OCI-LY1 (cell line): ENCODE results near the gene ME3.

Experiments
- H2AFZ ChIP-seq: fragments of 200-600 bp; sonication (generic), shearing (Covaris generic); 2 replicates; pipeline ENCODE4 v1.6.0; 2014; ENCODE audit warnings: antibody characterized with exemption, mild to moderate bottlenecking, low read length
- H3F3A ChIP-seq: fragments of 200-600 bp; sonication (generic), shearing (Covaris generic); 2 replicates; pipeline ENCODE4 v1.6.0; 2014; ENCODE audit warnings: mild to moderate bottlenecking, antibody characterized with exemption, low read length, moderate library complexity; ENCODE audit not compliant: insufficient read depth
- H3K27ac ChIP-seq: fragments of 200-600 bp; sonication (generic); 2 replicates; pipeline ENCODE4 v1.5.1; 2014; ENCODE audit warnings: low read length, mixed run types, mild to moderate bottlenecking, low read depth; ENCODE audit not compliant: poor library complexity, severe bottlenecking
- H3K27me3 ChIP-seq: fragments of 200-600 bp; sonication (generic); 2 replicates; pipeline ENCODE4 v1.6.0; 2014; ENCODE audit warnings: antibody characterized with exemption, mild to moderate bottlenecking, low read length, moderate library complexity; ENCODE audit not compliant: insufficient read depth
- H3K36me3 ChIP-seq: fragments of 200-600 bp; sonication (generic); 2 replicates; pipeline ENCODE4 v1.6.1; 2014; ENCODE audit warnings: mild to moderate bottlenecking, antibody characterized with exemption, low read length, moderate library complexity, mixed read lengths; ENCODE audit not compliant: insufficient read depth
- H3K4me1 ChIP-seq: fragments of 200-600 bp; sonication (generic); 2 replicates; pipeline ENCODE4 v1.5.1; 2014; ENCODE audit warnings: mild to moderate bottlenecking, low read length, moderate library complexity; ENCODE audit not compliant: insufficient read depth, severe bottlenecking
- H3K4me2 ChIP-seq: fragments of 200-600 bp; sonication (generic), shearing (Covaris generic); 2 replicates; pipeline ENCODE4 v1.6.1; 2014; ENCODE audit warnings: low read length
- H3K4me3 ChIP-seq: fragments of 200-600 bp; sonication (generic); 2 replicates; pipeline ENCODE4 v1.5.1; 2014; ENCODE audit warnings: low read length, low read depth, mild to moderate bottlenecking, mixed read lengths; ENCODE audit not compliant: poor library complexity, severe bottlenecking
- H3K79me2 ChIP-seq: fragments of 200-600 bp; shearing (Covaris generic); 2 replicates; pipeline ENCODE4 v1.6.1; 2016; ENCODE audit warnings: mixed run types, low read length, mixed read lengths; ENCODE audit not compliant: insufficient read depth
- H3K9ac ChIP-seq: fragments of 200-600 bp; sonication (generic), shearing (Covaris generic); 2 replicates; pipeline ENCODE4 v1.6.1; 2014; ENCODE audit warnings: mild to moderate bottlenecking, low read length, mixed read lengths
- H3K9me2 ChIP-seq: fragments of 200-600 bp; sonication (generic), shearing (Covaris generic); 2 replicates; pipeline ENCODE4 v1.6.1; 2014; ENCODE audit warnings: low read depth, mild to moderate bottlenecking, low read length, mixed read lengths
- H3K9me3 ChIP-seq: fragments of 200-600 bp; shearing (Covaris generic); 2 replicates; pipeline ENCODE4 v1.6.1; 2014; ENCODE audit warnings: low read length, mixed read lengths
- H4K20me1 ChIP-seq: fragments of 200-600 bp; sonication (generic), shearing (Covaris generic); 2 replicates; pipeline ENCODE4 v1.6.0; 2016; ENCODE audit warnings: mild to moderate bottlenecking, low read length; ENCODE audit not compliant: insufficient read depth
- CTCF ChIP-seq: fragments of 200-600 bp; sonication (generic), shearing (Covaris generic); IDR thresholded peaks from 2 replicates; pipeline ENCODE4 v1.5.1; 2017; ENCODE audit warnings: mild to moderate bottlenecking, antibody characterized with exemption, low read length, moderate library complexity, mixed read lengths
- EZH2 ChIP-seq: fragments of 200-600 bp; sonication (generic), shearing (Covaris generic); IDR thresholded peaks from 2 replicates; pipeline ENCODE4 v1.8.0; 2017; ENCODE audit warnings: borderline replicate concordance, mixed run types, mild to moderate bottlenecking, antibody characterized with exemption, low read length, moderate library complexity, mixed read lengths

ME3 gene

GRCh38 chr11:86484795-86485166 lies 187.6 kb downstream of the ME3 start:
- Histone ChIP-seq H4K20me1 (no peaks in the 10 kb centered on the region), H2AFZ (no peak overlapping the region), H3K79me2 (no peaks in the 10 kb centered on the region), H3K9ac (no peak overlapping the region), H3K36me3 (no peaks in the 10 kb centered on the region), H3K9me3 (no peaks in the 10 kb centered on the region), H3K27ac (no peak overlapping the region), H3K4me2 (no peak overlapping the region), H3F3A (no peaks in the 10 kb centered on the region), H3K9me2 (no peaks in the 10 kb centered on the region), H3K4me1 (no peaks in the 10 kb centered on the region), H3K27me3 (no peaks in the 10 kb centered on the region), H3K4me3 (no peak overlapping the region)
- TF ChIP-seq CTCF, result no peak
- no peak for TF ChIP-seq EZH2

GRCh38 chr11:86483940-86484794 lies 188.2 kb downstream of the ME3 start:
- no peaks in the 10 kb centered on the region for H3K36me3 ChIP-seq
- no peak overlapping the region for H3K4me3 ChIP-seq
- H3K9me2 ChIP-seq, result no peaks in the 10 kb centered on the region
- H3K79me2 ChIP-seq, result no peaks in the 10 kb centered on the region
- H3K4me1 ChIP-seq, result no peaks in the 10 kb centered on the region
- H3K27ac ChIP-seq, result no peak overlapping the region
- no peak overlapping the region for H2AFZ ChIP-seq
- H3K4me2 ChIP-seq, result no peak overlapping the region
- TF ChIP-seq CTCF (no peak), EZH2 (no peak)
- H3K27me3 ChIP-seq, result no peaks in the 10 kb centered on the region
- no peaks in the 10 kb centered on the region for H4K20me1 ChIP-seq
- no peaks in the 10 kb centered on the region for H3F3A ChIP-seq
- no peak overlapping the region for H3K9ac ChIP-seq
- H3K9me3 ChIP-seq, result no peaks in the 10 kb centered on the region

- TF ChIP-seq EZH2 (no peak), CTCF (no peak)
- Histone ChIP-seq H3K4me3 (no peak overlapping the region), H3K79me2 (no peaks in the 10 kb centered on the region), H2AFZ (no peak overlapping the region), H3K9me3 (no peaks in the 10 kb centered on the region), H3K36me3 (no peaks in the 10 kb centered on the region), H3F3A (no peaks in the 10 kb centered on the region), H3K9me2 (no peaks in the 10 kb centered on the region), H3K9ac (no peak overlapping the region), H3K4me1 (no peaks in the 10 kb centered on the region), H4K20me1 (no peaks in the 10 kb centered on the region), H3K27me3 (no peaks in the 10 kb centered on the region), H3K4me2 (no peak overlapping the region), H3K27ac (no peak overlapping the region)
These were observed 188.8 kb downstream of the ME3 start for GRCh38 chr11:86483610-86483939.
